KMS-11 (cell line): ENCODE data around the gene SDR42E2.
"Not testable (repeated sequence)": the region's sequence is repeated elsewhere in the genome, so short reads cannot be mapped to it uniquely, and the experiment has no call there.

Experiments used
- H2AFZ ChIP-seq: fragments of 200-600 bp; sonication (generic); 2 replicates; pipeline ENCODE4 v1.6.1; 2016; ENCODE audit warnings: antibody characterized with exemption, mixed run types, low read depth
- H3K27ac ChIP-seq: fragments of 200-600 bp; sonication (generic); 2 replicates; pipeline ENCODE4 v1.6.1; 2016; ENCODE audit warnings: mild to moderate bottlenecking, mixed run types
- H3K27me3 ChIP-seq: fragments of 200-600 bp; sonication (generic); 2 replicates; pipeline ENCODE4 v1.6.1; 2017; ENCODE audit warnings: mild to moderate bottlenecking, low read depth, mixed run types, moderate library complexity; ENCODE audit not compliant: insufficient read depth
- H3K36me3 ChIP-seq: fragments of 200-600 bp; sonication (generic); 2 replicates; pipeline ENCODE4 v1.6.1; 2017; ENCODE audit warnings: mild to moderate bottlenecking, mixed run types; ENCODE audit not compliant: insufficient read depth
- H3K4me1 ChIP-seq: fragments of 200-600 bp; sonication (generic); 2 replicates; pipeline ENCODE4 v1.6.1; 2016; ENCODE audit warnings: mild to moderate bottlenecking, low read depth, mixed run types; ENCODE audit not compliant: poor library complexity, severe bottlenecking
- H3K4me2 ChIP-seq: fragments of 200-600 bp; sonication (generic); 2 replicates; pipeline ENCODE4 v1.7.0; 2016; ENCODE audit warnings: mild to moderate bottlenecking, mixed run types
- H3K4me3 ChIP-seq: fragments of 200-600 bp; sonication (generic); IDR thresholded peaks from 2 replicates; pipeline ENCODE4 v1.6.1; 2017; ENCODE audit warnings: low read depth, low read length, mixed read lengths; ENCODE audit not compliant: insufficient read depth
- H3K79me2 ChIP-seq: fragments of 200-600 bp; sonication (generic); 2 replicates; pipeline ENCODE4 v1.6.1; 2016; ENCODE audit warnings: low read depth, mixed run types; ENCODE audit not compliant: insufficient read depth
- H3K9ac ChIP-seq: fragments of 200-600 bp; sonication (generic); 2 replicates; pipeline ENCODE4 v1.6.1; 2016; ENCODE audit warnings: mild to moderate bottlenecking, mixed run types
- H4K20me1 ChIP-seq: fragments of 200-600 bp; sonication (generic); 2 replicates; pipeline ENCODE4 v1.6.1; 2016; ENCODE audit warnings: mild to moderate bottlenecking, mixed run types; ENCODE audit not compliant: insufficient read depth
- CTCF ChIP-seq: fragments of 200-600 bp; sonication (generic); conservative IDR thresholded peaks from 2 replicates; pipeline ENCODE4 v1.6.1; 2017; ENCODE audit warnings: low read depth, mild to moderate bottlenecking, antibody characterized with exemption, low read length, moderate library complexity, mixed read lengths

The SDR42E2 gene

GRCh38 chr16:22126037-22126558, 36.2 kb upstream of the SDR42E2 start:
- no peaks in the 10 kb centered on the region for H4K20me1 ChIP-seq
- H3K4me3 ChIP-seq: no peak overlapping the region
- TF ChIP-seq CTCF: no peak
- no peaks in the 10 kb centered on the region for H3K79me2 ChIP-seq
- H3K9ac ChIP-seq: no peak overlapping the region
- no peak overlapping the region for H3K27ac ChIP-seq
- H3K27me3 ChIP-seq: no peaks in the 10 kb centered on the region
- no peaks in the 10 kb centered on the region for H3K36me3 ChIP-seq
- no peaks in the 10 kb centered on the region for H3K4me1 ChIP-seq
- H3K4me2 ChIP-seq: no peak overlapping the region
- no peak overlapping the region for H2AFZ ChIP-seq

- not testable (repeated sequence) for H2AFZ ChIP-seq, H3K27ac ChIP-seq, H3K4me1 ChIP-seq, H3K79me2 ChIP-seq, H3K9ac ChIP-seq, H3K4me3 ChIP-seq, H3K4me2 ChIP-seq, H3K27me3 ChIP-seq, H4K20me1 ChIP-seq, H3K36me3 ChIP-seq
Observed at GRCh38 chr16:22128537-22128936, 33.8 kb upstream of the SDR42E2 start.

- Histone ChIP-seq H3K4me2 (no peak overlapping the region), H3K4me3 (no peak overlapping the region), H3K79me2 (no peaks in the 10 kb centered on the region), H4K20me1 (no peaks in the 10 kb centered on the region), H3K36me3 (no peaks in the 10 kb centered on the region), H3K4me1 (no peaks in the 10 kb centered on the region), H3K9ac (no peak overlapping the region), H3K27ac (no peak overlapping the region), H3K27me3 (no peaks in the 10 kb centered on the region), H2AFZ (no peak overlapping the region)
- TF ChIP-seq CTCF: no peak
Observed at GRCh38 chr16:22130528-22130927, 31.8 kb upstream of the SDR42E2 start.

GRCh38 chr16:22132801-22133200, 29.5 kb upstream of the SDR42E2 start:
- no peaks in the 10 kb centered on the region for H4K20me1 ChIP-seq
- no peak overlapping the region for H2AFZ ChIP-seq
- no peaks in the 10 kb centered on the region for H3K36me3 ChIP-seq
- H3K79me2 ChIP-seq: no peaks in the 10 kb centered on the region
- no peak for TF ChIP-seq CTCF
- no peak overlapping the region for H3K4me2 ChIP-seq
- H3K9ac ChIP-seq: no peak overlapping the region
- no peaks in the 10 kb centered on the region for H3K27me3 ChIP-seq
- no peak overlapping the region for H3K4me3 ChIP-seq
- H3K4me1 ChIP-seq: no peaks in the 10 kb centered on the region
- H3K27ac ChIP-seq: no peak overlapping the region

GRCh38 chr16:22138482-22138881, 23.8 kb upstream of the SDR42E2 start:
- no peaks in the 10 kb centered on the region for H3K27me3 ChIP-seq
- H4K20me1 ChIP-seq: no peaks in the 10 kb centered on the region
- no peak overlapping the region for H3K27ac ChIP-seq
- no peaks in the 10 kb centered on the region for H3K36me3 ChIP-seq
- H3K4me3 ChIP-seq: no peak overlapping the region
- H3K4me2 ChIP-seq: no peak overlapping the region
- no peaks in the 10 kb centered on the region for H3K4me1 ChIP-seq
- H3K79me2 ChIP-seq: no peaks in the 10 kb centered on the region
- no peak overlapping the region for H3K9ac ChIP-seq
- no peak for TF ChIP-seq CTCF
- no peak overlapping the region for H2AFZ ChIP-seq
